Gastrocnemius medialis (tissue), 4 donors: ENCODE measurements around the gene PIK3CA.

ENCODE experiments used
- POLR2A ChIP-seq, 2 donors: fragments of 450-650 bp; IDR thresholded peaks; one replicate each; pipeline ENCODE4 v1.6.1; 2017; ENCODE audit warnings: antibody characterized with exemption in 2 of 2, mild to moderate bottlenecking in 2 of 2, moderate library complexity in 2 of 2
- TF ChIP-seq, protein P1 (sequence below), 5 experiments: fragments of 450-650 bp in 3 of 5; fragments of 200-600 bp in 2 of 5; sonication (generic) in 2 of 5; IDR thresholded peaks in 4 of 5; conservative IDR thresholded peaks in 1 of 5; 1 replicate in 4 of 5; 2 replicates in 1 of 5; pipeline ENCODE4 v1.5.1; 2016 to 2019; ENCODE audit warnings: antibody characterized with exemption in 5 of 5, mild to moderate bottlenecking in 3 of 5, moderate library complexity in 3 of 5

- TF ChIP-seq, protein P1, sequence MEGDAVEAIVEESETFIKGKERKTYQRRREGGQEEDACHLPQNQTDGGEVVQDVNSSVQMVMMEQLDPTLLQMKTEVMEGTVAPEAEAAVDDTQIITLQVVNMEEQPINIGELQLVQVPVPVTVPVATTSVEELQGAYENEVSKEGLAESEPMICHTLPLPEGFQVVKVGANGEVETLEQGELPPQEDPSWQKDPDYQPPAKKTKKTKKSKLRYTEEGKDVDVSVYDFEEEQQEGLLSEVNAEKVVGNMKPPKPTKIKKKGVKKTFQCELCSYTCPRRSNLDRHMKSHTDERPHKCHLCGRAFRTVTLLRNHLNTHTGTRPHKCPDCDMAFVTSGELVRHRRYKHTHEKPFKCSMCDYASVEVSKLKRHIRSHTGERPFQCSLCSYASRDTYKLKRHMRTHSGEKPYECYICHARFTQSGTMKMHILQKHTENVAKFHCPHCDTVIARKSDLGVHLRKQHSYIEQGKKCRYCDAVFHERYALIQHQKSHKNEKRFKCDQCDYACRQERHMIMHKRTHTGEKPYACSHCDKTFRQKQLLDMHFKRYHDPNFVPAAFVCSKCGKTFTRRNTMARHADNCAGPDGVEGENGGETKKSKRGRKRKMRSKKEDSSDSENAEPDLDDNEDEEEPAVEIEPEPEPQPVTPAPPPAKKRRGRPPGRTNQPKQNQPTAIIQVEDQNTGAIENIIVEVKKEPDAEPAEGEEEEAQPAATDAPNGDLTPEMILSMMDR (IDR thresholded peaks at IDR 0.05 in 4 of 5, conservative IDR thresholded peaks at IDR 0.05 in 1 of 5), result no peak
- no peak for TF ChIP-seq POLR2A (IDR thresholded peaks at IDR 0.05)
These were observed 41.6 kb downstream of the PIK3CA start for GRCh38 chr3:179189759-179190158.
